A375 (cell line): ENCODE results near the gene SLC17A3. TPM values are rescaled to one million over a fixed set of nuclear protein-coding genes. Genes with fewer than 3 reads are reported as not detected.

Experiments used
- total RNA-seq: library from RNA; depleted of rRNA; stranded (reverse); fragments of >200 nt; shearing (Covaris generic); gene quantifications from 2 replicates; pipeline ENCODE4 v1.2.3, GENCODE V29; 2014; rRNA removed

The SLC17A3 gene
- total RNA-seq: not detected in 2 replicates

GRCh38 chr6:25874118-25874517 lies at the start of gene SLC17A3:
SLC17A3 (minus strand) TSS chr6:25874243; CDS start chr6:25868387, 5,856 bp downstream.

GRCh38 chr6:25831532-25832306 lies 42.3 kb downstream of the SLC17A3 start, which contains the start of gene SLC17A1:
SLC17A1 (minus strand) TSS chr6:25832052; CDS start chr6:25830557, 1,495 bp downstream.

Other genes with a start within 250 kb of the SLC17A3 start
- not detected in 2 replicates for gene SCGN, start 222.0 kb downstream of the SLC17A3 start, total RNA-seq
- not detected in 2 replicates for gene SLC17A4, start 119.5 kb downstream of the SLC17A3 start, total RNA-seq
- gene SLC17A1, start 42.2 kb downstream of the SLC17A3 start, total RNA-seq: not detected in 2 replicates
- gene SLC17A2, start 56.4 kb upstream of the SLC17A3 start, total RNA-seq: not detected in 2 replicates
- 4.1 and 4.3 TPM in 2 replicates for gene TRIM38, start 88.6 kb upstream of the SLC17A3 start, total RNA-seq
- 4.1 and 4.5 TPM in 2 replicates for gene HFE, start 213.2 kb upstream of the SLC17A3 start, total RNA-seq